ENCODE results near the gene MAP3K19.

- TF ChIP-seq CTCF (IDR thresholded peaks at IDR 0.05): no peak
- no peak for TF ChIP-seq SIN3A (IDR thresholded peaks at IDR 0.05; ENCODE audit: borderline replicate concordance, insufficient read depth, low read depth, low read length)
Measured at GRCh38 chr2:134955744-134956143, 91.5 kb downstream of the MAP3K19 start.

Data from Panc1 (cell line).